Tibial nerve (tissue), 4 donors: ENCODE measurements around the gene PRXL2B. TPM values are rescaled to one million over a fixed set of nuclear protein-coding genes. Genes with fewer than 3 reads are reported as not detected.

Experiments used
- DNase-seq, 2 donors: peaks; one replicate each; pipeline ENCODE4 v3.0.0-alpha.2; 2019; ENCODE audit warnings: low spot score in 2 of 2
- H3K27ac ChIP-seq, 4 donors: fragments of 200-600 bp; sonication (generic) in 3 of 4; one replicate each; pipeline ENCODE4 v1.5.1; 2017 to 2019; ENCODE audit warnings: mild to moderate bottlenecking in 1 of 4
- H3K27me3 ChIP-seq, 2 donors: fragments of 200-600 bp; sonication (generic) in 1 of 2; one replicate each; pipeline versions ENCODE4 v1.5.1 to v1.6.0; 2017 to 2019
- H3K36me3 ChIP-seq, 3 donors: fragments of 200-600 bp; sonication (generic); one replicate each; pipeline ENCODE4 v1.5.1; 2018 to 2019
- H3K4me1 ChIP-seq, 4 donors: fragments of 200-600 bp; sonication (generic) in 3 of 4; one replicate each; pipeline ENCODE4 v1.5.1; 2017 to 2019
- H3K4me3 ChIP-seq, 4 donors: fragments of 200-600 bp; sonication (generic) in 3 of 4; one replicate each; pipeline ENCODE4 v1.5.1; 2017 to 2019; ENCODE audit warnings: mild to moderate bottlenecking in 1 of 4, moderate library complexity in 1 of 4
- H3K9me3 ChIP-seq, 4 donors: fragments of 200-600 bp; sonication (generic) in 3 of 4; one replicate each; pipeline ENCODE4 v1.5.1; 2017 to 2019
- EP300 ChIP-seq, 2 donors: sonication (generic); formaldehyde crosslinking; IDR thresholded peaks; one replicate each; pipeline ENCODE4 v1.6.1; 2017; ENCODE audit warnings: antibody characterized with exemption in 2 of 2, mild to moderate bottlenecking in 1 of 2
- POLR2A ChIP-seq, 2 donors: fragments of 450-650 bp; IDR thresholded peaks; one replicate each; pipeline ENCODE4 v1.6.1; 2017; ENCODE audit warnings: antibody characterized with exemption in 2 of 2, mild to moderate bottlenecking in 2 of 2, moderate library complexity in 2 of 2
- WGBS, 2 donors: methylation state at CpG; one replicate each; pipeline ENCODE4 v1.1.5; 2018; 5-methylcytosine and 5-hydroxymethylcytosine counted together
- total RNA-seq, 4 donors: library from RNA; depleted of rRNA; stranded (reverse); fragments of >200 nt; gene quantifications; one replicate each; pipeline ENCODE4 v1.1.0, GENCODE V29; 2016
- TF ChIP-seq, protein P1 (sequence below), 5 experiments: fragments of 200-600 bp in 3 of 5; fragments of 450-650 bp in 2 of 5; sonication (generic) in 3 of 5; IDR thresholded peaks; one replicate each; pipeline ENCODE4 v1.5.1; 2016 to 2019; ENCODE audit warnings: antibody characterized with exemption in 5 of 5, mild to moderate bottlenecking in 3 of 5, moderate library complexity in 2 of 5

PRXL2B gene
- total RNA-seq, 4 donors from 2014 or later, result 14.4 to 18.0 (median 16.9) TPM

- 83 to 86% methylated on average over 23 to 29 of the region's 31 CpGs for WGBS, 2 donors
- TF ChIP-seq EP300 (IDR thresholded peaks at IDR 0.05) (no peak), POLR2A (IDR thresholded peaks at IDR 0.05) (no peak)
- TF ChIP-seq, protein P1, sequence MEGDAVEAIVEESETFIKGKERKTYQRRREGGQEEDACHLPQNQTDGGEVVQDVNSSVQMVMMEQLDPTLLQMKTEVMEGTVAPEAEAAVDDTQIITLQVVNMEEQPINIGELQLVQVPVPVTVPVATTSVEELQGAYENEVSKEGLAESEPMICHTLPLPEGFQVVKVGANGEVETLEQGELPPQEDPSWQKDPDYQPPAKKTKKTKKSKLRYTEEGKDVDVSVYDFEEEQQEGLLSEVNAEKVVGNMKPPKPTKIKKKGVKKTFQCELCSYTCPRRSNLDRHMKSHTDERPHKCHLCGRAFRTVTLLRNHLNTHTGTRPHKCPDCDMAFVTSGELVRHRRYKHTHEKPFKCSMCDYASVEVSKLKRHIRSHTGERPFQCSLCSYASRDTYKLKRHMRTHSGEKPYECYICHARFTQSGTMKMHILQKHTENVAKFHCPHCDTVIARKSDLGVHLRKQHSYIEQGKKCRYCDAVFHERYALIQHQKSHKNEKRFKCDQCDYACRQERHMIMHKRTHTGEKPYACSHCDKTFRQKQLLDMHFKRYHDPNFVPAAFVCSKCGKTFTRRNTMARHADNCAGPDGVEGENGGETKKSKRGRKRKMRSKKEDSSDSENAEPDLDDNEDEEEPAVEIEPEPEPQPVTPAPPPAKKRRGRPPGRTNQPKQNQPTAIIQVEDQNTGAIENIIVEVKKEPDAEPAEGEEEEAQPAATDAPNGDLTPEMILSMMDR (IDR thresholded peaks at IDR 0.05), result no peak
- no peak overlapping the region for H3K27ac ChIP-seq
- no peak overlapping the region for H3K4me3 ChIP-seq
- no peak for DNase-seq
- peaks cover 0 to 14% of the 10 kb centered on the region in 2 donors for H3K27me3 ChIP-seq
- H3K36me3 ChIP-seq, result no peaks in the 10 kb centered on the region
- H3K9me3 ChIP-seq, result peaks cover 0 to 33% (median 3%) of the 10 kb centered on the region in 4 donors
- peaks cover 0 to 14% (median 0%) of the 10 kb centered on the region in 4 donors for H3K4me1 ChIP-seq
Observed at GRCh38 chr1:2595812-2596529, 9.4 kb downstream of the PRXL2B start.

DNA sequence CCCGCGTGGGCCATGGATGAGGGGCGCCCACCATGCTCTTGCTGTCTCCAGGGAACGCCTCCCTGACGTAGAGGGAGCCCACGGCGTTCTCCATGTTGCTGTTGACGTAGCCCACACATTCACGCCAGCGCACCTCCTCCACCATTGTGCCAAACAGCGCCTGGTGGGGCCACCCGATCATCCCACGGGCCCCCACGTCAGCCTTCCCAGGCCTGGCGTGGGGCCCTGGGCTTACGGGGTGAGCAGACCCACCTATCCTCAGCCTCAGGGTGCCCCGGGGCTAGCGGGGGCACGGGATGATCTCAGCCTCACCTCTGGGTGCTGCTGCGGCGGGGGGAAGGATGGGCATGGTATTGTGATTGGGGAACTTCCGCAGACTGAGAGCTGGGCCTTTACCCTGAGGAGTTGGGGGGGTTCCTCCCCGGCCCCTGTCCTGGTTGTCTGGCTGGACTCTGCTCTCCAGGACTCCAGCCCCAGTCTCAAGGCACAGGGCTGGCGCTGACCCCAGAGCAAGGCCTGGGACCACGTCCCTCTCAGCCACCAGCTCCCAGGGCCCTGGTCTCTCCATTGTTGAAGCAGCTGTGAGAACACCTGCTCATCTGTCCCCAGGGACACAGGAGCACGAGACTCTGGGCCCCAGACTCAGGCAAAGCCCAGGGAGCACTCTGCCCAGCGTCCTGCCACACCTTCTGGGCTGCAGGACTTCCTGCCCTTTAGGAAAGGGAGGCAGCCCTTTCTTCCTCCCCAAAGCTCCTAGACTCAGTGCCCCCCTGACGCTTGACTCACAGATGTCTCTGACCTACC lies 10.2 kb downstream of the PRXL2B start:
- peaks cover 0 to 40% (median 3%) of the 10 kb centered on the region in 4 donors for H3K9me3 ChIP-seq
- no peak overlapping the region for H3K4me3 ChIP-seq
- 84% methylated on average over 21 to 25 of the region's 28 CpGs for WGBS, 2 donors
- no peak for DNase-seq
- TF ChIP-seq POLR2A (IDR thresholded peaks at IDR 0.05) (no peak), EP300 (IDR thresholded peaks at IDR 0.05) (no peak)
- TF ChIP-seq, protein P1 (IDR thresholded peaks at IDR 0.05), result no peak
- H3K36me3 ChIP-seq, result no peaks in the 10 kb centered on the region
- H3K27me3 ChIP-seq, result peaks cover 0 to 14% of the 10 kb centered on the region in 2 donors
- peaks cover 0 to 14% (median 0%) of the 10 kb centered on the region in 4 donors for H3K4me1 ChIP-seq
- no peak overlapping the region for H3K27ac ChIP-seq

- TF ChIP-seq EP300 (IDR thresholded peaks at IDR 0.05), result no peak
- no peak for TF ChIP-seq POLR2A (IDR thresholded peaks at IDR 0.05)
- TF ChIP-seq, protein P1 (IDR thresholded peaks at IDR 0.05), result no peak
- no peak overlapping the region for H3K27ac ChIP-seq
- WGBS, 2 donors, result 77 to 78% methylated on average over 34 of the region's 34 CpGs
- H3K36me3 ChIP-seq, result no peaks in the 10 kb centered on the region
- peak in 1 of 2 donors; percentile 1 for DNase-seq
- peaks cover 0 to 13% of the 10 kb centered on the region in 2 donors for H3K27me3 ChIP-seq
- H3K4me1 ChIP-seq, result peaks cover 0 to 14% (median 0%) of the 10 kb centered on the region in 4 donors
- H3K9me3 ChIP-seq, result peaks cover 0 to 45% (median 3%) of the 10 kb centered on the region in 4 donors
- H3K4me3 ChIP-seq, result no peak overlapping the region
Observed at GRCh38 chr1:2597441-2598328, 11.1 kb downstream of the PRXL2B start.

GRCh38 chr1:2598329-2598931 lies 11.9 kb downstream of the PRXL2B start:
- TF ChIP-seq, protein P1 (IDR thresholded peaks at IDR 0.05), result no peak
- TF ChIP-seq EP300 (IDR thresholded peaks at IDR 0.05) (no peak), POLR2A (IDR thresholded peaks at IDR 0.05) (no peak)
- no peak overlapping the region for H3K27ac ChIP-seq
- peaks cover 0 to 45% (median 3%) of the 10 kb centered on the region in 4 donors for H3K9me3 ChIP-seq
- H3K27me3 ChIP-seq, result peaks cover 0 to 9% of the 10 kb centered on the region in 2 donors
- WGBS, 2 donors, result 62 to 74% methylated on average over 3 of the region's 3 CpGs
- H3K36me3 ChIP-seq, result no peaks in the 10 kb centered on the region
- no peak for DNase-seq
- no peak overlapping the region for H3K4me3 ChIP-seq
- peaks cover 0 to 11% (median 0%) of the 10 kb centered on the region in 4 donors for H3K4me1 ChIP-seq
